IPS DF 19.7 (cell line): ENCODE measurements around the gene VCX2.
"Not testable (repeated sequence)": the region's sequence is repeated elsewhere in the genome, so short reads cannot be mapped to it uniquely, and the experiment has no call there.

Experiments
- DNase-seq: peaks from one replicate; pipeline ENCODE4 v3.0.0-alpha.2; 2013; ENCODE audit warnings: low read depth, low spot score

The VCX2 gene

GRCh38 chrX:8171169-8171568 is at the start of gene VCX2:
Gene VCX2, minus strand, starts transcription at chrX:8171267. Its CDS starts 624 bp downstream, at chrX:8170643.
- not testable (repeated sequence) for DNase-seq

- no peak for DNase-seq
Measured at GRCh38 chrX:8204943-8205342, 33.9 kb upstream of the VCX2 start.

GRCh38 chrX:8204169-8204935 is 33.3 kb upstream of the VCX2 start:
- no peak for DNase-seq

- no peak for DNase-seq
Measured at GRCh38 chrX:8201896-8202331, 30.8 kb upstream of the VCX2 start.

DNA sequence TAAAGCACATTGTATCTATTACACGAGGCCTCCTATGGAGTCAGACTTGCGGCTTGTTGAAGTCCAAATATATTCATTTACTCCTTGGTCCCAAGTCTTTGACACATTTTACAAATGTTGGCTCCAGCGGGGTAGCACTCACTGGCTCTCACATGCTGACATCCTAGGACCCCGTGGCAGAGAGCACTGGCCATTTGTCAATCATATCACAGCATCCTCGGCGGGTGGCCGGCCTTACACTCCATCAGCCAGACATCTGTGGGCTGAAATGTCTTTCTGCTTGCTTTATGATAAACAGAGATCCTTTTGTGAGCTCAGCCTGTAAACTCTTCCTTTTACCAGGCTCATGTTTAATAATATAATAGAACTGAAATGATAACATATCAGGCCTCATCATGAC is 25.7 kb upstream of the VCX2 start:
- DNase-seq, result no peak

- no peak for DNase-seq
Measured at GRCh38 chrX:8194216-8194615, 23.1 kb upstream of the VCX2 start.

DNA sequence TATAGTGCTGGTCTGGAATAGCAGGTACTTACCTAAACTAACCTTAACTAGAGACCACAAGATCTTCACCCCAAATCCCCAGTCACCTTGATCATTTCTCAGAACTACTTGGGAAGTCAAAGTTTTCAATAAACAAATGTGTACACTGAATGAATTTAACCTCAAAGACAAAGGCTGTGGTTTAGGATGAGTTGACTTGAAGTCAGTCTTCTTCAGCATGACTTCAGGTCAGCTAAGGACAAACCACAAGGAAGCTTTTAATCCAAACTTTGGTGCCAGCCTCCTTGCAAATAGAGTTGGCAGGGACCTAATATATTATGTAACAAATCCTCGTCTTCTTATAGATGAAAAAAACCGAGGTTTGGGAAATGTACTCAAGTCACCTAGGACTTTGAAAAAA is 21.2 kb upstream of the VCX2 start:
- DNase-seq, result no peak

DNA sequence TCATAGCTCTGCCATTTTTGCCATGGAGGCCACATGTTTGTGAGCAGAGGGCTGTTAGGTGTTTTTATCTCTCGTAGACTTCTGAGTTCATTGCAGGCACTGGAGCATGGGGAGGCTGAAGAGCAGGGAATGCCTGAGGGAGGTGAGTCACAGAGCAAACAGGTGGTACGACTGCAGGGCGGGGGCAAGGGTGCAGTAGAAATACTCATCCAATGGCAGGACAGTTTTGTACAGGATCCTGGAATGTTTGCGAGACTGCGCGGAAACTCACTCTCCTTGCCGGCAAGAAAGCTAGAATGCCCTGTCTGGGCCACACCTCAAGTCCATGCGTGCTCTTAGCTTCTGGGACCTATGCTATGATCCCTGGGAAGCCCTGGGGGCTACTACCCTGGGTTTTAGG is 20.0 kb upstream of the VCX2 start:
- DNase-seq, result no peak

DNA sequence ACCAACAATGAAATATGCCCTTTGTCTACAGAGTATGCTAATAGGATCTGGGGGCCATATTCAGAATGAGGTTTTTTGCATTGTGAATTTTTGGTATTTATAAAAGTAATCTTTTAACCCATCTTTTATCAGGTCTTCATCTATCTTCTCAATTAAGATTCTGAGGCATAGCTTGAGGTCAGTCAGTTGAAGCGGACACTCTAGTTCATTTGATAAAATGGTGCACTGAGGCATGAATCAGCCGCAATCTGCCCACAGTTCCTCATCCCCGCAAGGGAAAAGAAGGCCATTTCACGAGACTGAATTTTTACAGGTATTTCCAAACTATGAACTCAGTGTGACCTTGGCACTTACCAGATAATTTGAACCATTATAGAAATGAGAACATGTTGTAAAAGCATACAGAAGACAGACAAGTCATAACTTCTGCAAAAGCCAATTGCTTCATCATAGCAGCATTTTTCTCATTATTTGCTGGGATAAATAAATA is 19.3 kb upstream of the VCX2 start:
- no peak for DNase-seq

DNA sequence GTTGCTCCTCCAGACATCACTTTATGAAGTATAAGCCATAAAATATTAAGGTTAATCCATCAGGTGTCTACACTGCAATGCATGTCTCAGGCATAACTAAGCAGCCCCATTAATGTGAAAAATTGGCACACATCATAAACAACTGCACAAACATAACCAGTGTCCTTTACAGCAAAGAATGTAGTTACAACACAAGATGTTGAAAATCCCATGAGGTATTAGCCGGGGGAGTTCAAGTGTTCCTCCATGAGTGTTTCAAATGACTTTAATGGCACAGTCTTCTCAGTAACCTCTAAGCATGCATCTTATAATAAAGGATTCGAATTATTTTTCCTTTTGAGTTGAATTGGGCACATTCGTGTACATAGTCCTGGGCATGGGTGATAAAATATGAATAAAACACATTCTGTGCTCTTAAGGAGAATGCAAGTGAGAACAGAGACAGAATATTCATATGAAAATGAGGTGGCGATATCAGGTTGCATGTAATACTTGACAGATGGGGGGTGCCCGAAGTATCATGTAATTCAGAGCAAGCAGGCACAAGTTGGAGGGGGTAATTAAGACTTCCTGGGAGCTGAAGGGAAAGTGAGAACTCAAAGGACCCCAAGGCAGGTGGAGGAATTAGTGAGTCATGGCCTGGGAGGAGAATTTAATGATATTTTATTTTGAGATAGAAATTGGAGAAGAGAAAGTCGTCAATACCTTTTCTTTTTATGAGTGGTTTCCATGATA is 18.2 kb upstream of the VCX2 start:
- DNase-seq, result no peak

DNA sequence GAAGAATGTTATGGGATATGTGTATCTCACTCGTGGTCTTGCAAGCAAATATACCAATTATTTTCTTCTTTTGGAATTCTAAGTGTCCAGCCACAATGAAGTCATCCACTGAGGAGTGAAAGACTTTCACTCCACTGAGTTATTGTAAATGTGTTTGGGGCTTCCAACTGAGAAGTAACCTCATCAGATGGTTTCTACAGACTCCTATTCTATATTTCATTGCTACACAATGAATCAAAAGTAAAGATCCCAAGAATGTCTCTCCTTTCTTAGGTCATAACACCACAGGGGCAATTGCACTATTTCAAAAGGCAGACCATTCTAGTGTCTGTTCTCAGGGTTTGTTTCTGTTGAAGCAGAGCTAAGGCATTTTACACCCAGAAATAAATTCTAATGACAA is 12.3 kb upstream of the VCX2 start:
- no peak for DNase-seq

GRCh38 chrX:8179656-8180055 is 8.6 kb upstream of the VCX2 start:
- DNase-seq, result no peak

GRCh38 chrX:8154011-8154410 is 17.1 kb downstream of the VCX2 start:
- not testable (repeated sequence) for DNase-seq

DNA sequence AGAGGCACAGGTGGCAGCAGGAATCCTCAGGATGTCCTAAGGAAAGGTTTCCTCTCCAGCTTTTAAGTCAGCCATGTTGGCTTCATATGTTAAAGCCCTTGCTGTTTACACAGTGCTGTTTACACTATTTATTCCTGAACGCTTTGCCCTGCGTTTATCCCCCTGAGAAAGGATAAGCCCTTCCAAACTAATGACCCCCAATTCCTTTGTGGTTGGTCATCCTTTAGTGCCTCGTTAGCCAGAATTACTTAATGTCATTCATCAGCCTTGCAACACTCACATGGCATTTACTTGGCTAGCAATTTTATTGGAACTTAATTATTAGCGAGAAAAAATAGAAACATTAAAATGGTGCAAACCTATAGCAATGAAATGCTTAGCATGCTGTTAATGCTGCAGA is 23.8 kb downstream of the VCX2 start:
- no peak for DNase-seq

DNA sequence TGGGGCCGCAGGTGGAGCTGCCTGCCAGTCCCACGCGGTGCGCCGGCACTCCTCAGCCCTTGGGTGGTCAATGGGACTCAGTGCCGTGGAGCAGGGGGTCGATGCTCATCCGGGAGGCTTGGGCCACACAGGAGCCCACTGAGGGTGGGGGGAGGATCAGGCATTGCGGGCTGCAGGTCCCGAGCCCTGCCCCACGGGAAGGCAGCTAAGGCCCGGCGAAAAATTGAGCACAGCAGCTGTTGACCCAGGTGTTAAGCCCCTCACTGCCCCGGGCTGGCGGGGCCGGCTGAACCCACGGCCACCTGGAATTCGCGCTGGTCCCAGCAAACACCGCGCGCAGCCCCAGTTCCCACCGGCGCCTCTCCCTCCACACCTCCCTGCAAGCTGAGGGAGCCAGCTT is 26.1 kb downstream of the VCX2 start:
- no peak for DNase-seq

DNA sequence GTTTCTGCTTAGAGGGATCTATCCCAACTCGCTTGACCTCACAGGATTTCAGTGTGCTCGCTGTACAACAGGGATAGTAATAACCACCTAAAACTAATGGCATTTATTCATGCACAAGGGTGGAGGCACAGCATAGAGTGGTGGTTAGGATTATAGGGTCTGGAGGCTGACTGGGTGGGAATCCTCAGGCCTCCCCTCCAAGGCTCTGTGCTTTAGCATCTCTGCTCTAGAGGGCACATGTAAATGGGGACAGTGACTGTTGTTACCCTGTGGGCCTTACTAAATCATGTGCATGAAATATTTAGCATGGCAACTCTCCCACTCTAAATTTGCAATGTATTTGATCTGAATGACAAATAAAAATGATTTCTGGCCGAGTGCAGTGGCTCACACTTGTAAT is 29.2 kb downstream of the VCX2 start:
- DNase-seq, result no peak

DNA sequence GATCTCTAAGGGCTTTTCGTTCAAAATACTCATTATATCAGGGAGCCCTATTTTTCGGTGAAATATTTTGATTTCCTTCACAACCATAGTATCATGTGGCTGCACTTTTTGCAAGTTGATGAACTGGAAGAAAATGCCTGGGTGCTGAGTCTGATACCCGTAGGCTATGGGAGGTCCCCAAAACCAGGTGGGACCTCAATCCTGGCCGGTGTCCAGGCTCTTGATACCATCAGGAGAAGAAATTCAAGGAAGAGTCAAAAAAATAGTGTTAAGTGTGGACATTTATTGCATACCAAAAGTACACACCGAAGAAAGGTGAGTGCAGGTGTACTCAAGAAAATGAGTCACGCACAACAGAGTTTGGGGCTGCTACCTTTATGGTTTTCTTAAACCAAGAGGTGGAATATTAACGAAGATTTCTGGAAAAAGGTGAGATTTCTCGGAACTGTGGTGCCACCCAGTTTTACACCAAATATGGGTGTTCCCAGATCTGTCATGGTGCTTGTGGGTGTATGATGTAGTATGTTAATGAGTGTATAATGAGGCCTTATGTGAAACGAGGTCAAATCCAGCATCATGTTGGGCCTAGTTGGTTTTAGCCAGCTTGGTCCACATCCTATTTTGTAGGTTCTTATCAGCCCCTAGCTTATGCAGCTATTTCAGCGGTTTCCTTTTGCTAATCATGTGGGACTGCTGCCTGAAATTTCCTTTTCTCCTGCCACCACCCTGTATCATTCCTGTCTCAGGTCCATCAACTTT is 29.9 kb downstream of the VCX2 start:
- DNase-seq, result no peak

DNA sequence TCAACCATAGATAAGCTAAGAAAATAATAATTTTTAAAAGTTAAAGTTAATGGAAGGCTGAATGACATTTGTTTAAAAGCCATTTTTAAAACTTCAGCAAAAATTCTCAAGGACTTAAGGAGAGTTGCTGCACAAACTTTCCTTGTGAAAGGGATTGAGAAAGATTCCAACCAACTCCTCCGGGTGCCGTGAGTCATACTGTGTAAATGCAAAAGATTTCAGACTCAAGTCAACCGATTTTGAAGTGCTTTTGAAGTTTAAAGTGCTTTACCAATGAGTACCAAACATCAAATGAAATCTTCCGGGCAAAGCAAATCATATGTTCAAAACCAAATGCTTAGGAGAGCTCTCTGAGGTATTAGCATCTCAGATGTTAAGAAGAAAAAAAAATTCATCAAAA is 31.4 kb downstream of the VCX2 start:
- no peak for DNase-seq

DNA sequence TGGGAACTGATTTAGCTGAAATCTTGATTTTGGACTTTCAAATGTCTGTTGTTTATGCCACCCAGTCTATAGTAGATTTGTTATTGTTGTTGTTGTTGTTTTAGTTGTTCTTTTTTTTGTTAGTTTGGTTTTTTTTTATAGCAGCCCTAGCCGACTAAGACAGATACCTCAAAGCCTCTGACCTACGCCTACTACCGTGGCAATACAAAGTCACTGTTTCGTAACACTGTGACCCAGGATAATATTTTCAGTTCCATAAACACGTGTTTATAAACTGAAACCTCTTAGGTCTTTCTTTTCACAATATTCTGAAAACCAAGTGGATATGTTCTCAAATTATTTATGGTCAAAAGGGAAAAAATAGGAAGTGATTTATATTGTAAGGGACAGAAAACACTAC is 32.8 kb downstream of the VCX2 start:
- DNase-seq, result no peak

GRCh38 chrX:8126648-8127047 is 44.4 kb downstream of the VCX2 start:
- no peak for DNase-seq

DNA sequence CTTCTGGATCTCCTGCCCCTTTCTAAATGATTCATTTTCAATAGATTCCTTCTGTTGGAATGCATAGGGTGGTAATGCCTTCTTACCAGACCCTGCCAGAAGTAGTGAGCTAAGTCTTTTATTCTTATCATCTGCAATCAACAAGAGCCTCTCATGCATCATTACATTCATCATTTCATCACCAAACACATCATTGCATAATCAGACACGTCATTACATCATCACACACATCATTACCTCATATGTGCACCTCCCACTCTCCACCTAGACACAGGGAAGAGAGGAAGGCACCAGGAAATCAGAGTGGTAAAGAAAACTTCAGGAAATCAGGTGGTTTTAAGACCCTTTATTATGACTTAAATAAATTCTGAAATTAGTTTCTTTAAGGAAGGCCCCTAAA is 45.0 kb downstream of the VCX2 start:
- DNase-seq, result no peak

- no peak for DNase-seq
Measured at GRCh38 chrX:8125566-8125965, 45.5 kb downstream of the VCX2 start.
